IPS DF 6.9 (cell line): Measurements from ENCODE around the gene CLUH.
A peak's percentile ranks its signal among the peaks of the same experiment; 100 is the strongest.

Experiments used
- DNase-seq: peaks from one replicate; pipeline ENCODE4 v3.0.0-alpha.2; 2013; ENCODE audit warnings: low read depth, low spot score
- H3K27ac ChIP-seq: one replicate; pipeline ENCODE4 v1.5.1; 2013; ENCODE audit warnings: low read length, control low read depth
- H3K27me3 ChIP-seq: 2 replicates; pipeline ENCODE4 v1.6.1; 2013; ENCODE audit warnings: mild to moderate bottlenecking, low read length; ENCODE audit not compliant: control insufficient read depth, insufficient read depth
- H3K36me3 ChIP-seq: 2 replicates; pipeline ENCODE4 v1.6.1; 2013; ENCODE audit warnings: low read length; ENCODE audit not compliant: control insufficient read depth, insufficient read depth
- H3K4me1 ChIP-seq: 2 replicates; pipeline ENCODE4 v1.6.1; 2013; ENCODE audit warnings: low read length; ENCODE audit not compliant: control insufficient read depth, insufficient read depth
- H3K4me3 ChIP-seq: 2 replicates; pipeline ENCODE4 v1.5.1; 2013; ENCODE audit warnings: mild to moderate bottlenecking, low read length
- H3K9me3 ChIP-seq: 2 replicates; pipeline ENCODE4 v1.6.1; 2013; ENCODE audit warnings: low read length, inconsistent platforms; ENCODE audit not compliant: control insufficient read depth, insufficient read depth
- WGBS: extraction: QIAGEN DNeasy Blood & Tissue Kit; methylation state at CpG from one replicate; pipeline ENCODE4 v1.1.7; 2013; ENCODE audit warnings: mixed read lengths, missing lambda C conversion rate; ENCODE audit not compliant: insufficient read length, insufficient coverage; 5-methylcytosine and 5-hydroxymethylcytosine counted together

Gene CLUH

GRCh38 chr17:2711608-2712299, at the start of gene CLUH:
TSS of gene CLUH (minus strand) at chr17:2711764. CDS start at chr17:2711661, 103 bp downstream.
- Histone ChIP-seq H3K27ac (no peak within 1 kb of the TSS), H3K9me3 (no peaks in the 10 kb centered on the region), H3K4me1 (peaks cover 6% of the 10 kb centered on the region), H3K4me3 (peak within 1 kb of the TSS; percentile 76; the same call in 1 of the 2 replicates), H3K36me3 (no peaks in the 10 kb centered on the region; the same call in 1 of the 2 replicates), H3K27me3 (no peaks in the 10 kb centered on the region)
- WGBS: no CpG with 5 or more reads among the region's 76 CpGs
- DNase-seq: no peak

- no peak overlapping the region for H3K27ac ChIP-seq
- H3K9me3 ChIP-seq: no peaks in the 10 kb centered on the region
- no peak for DNase-seq
- no peaks in the 10 kb centered on the region for H3K27me3 ChIP-seq
- no CpG with 5 or more reads among the region's 4 CpGs for WGBS
- no peaks in the 10 kb centered on the region for H3K36me3 ChIP-seq
- peaks cover 3% of the 10 kb centered on the region; the same call in 1 of the 2 replicates for H3K4me1 ChIP-seq
- no peak overlapping the region for H3K4me3 ChIP-seq
Observed at GRCh38 chr17:2758870-2759269, 47.3 kb upstream of the CLUH start.

GRCh38 chr17:2755891-2756724, 44.5 kb upstream of the CLUH start:
- Histone ChIP-seq H3K9me3 (no peaks in the 10 kb centered on the region), H3K27ac (no peak overlapping the region), H3K4me1 (peaks cover 5% of the 10 kb centered on the region; the same call in 1 of the 2 replicates), H3K36me3 (no peaks in the 10 kb centered on the region), H3K27me3 (no peaks in the 10 kb centered on the region), H3K4me3 (peak overlapping the region; percentile 53; the same call in 1 of the 2 replicates)
- DNase-seq: no peak
- no CpG with 5 or more reads among the region's 46 CpGs for whole genome bisulfite sequencing

GRCh38 chr17:2751491-2751890, 39.9 kb upstream of the CLUH start:
- WGBS: no CpG with 5 or more reads among the region's 2 CpGs
- Histone ChIP-seq H3K4me1 (peaks cover 2% of the 10 kb centered on the region; the same call in 1 of the 2 replicates), H3K27me3 (no peaks in the 10 kb centered on the region), H3K27ac (no peak overlapping the region), H3K9me3 (no peaks in the 10 kb centered on the region), H3K4me3 (no peak overlapping the region), H3K36me3 (no peaks in the 10 kb centered on the region)
- DNase-seq: no peak

GRCh38 chr17:2750721-2751120, 39.2 kb upstream of the CLUH start:
- no peak overlapping the region for H3K4me3 ChIP-seq
- H3K27ac ChIP-seq: no peak overlapping the region
- no peaks in the 10 kb centered on the region for H3K27me3 ChIP-seq
- no peak for DNase-seq
- peaks cover 2% of the 10 kb centered on the region; the same call in 1 of the 2 replicates for H3K4me1 ChIP-seq
- H3K9me3 ChIP-seq: no peaks in the 10 kb centered on the region
- WGBS: no CpG with 5 or more reads among the region's 2 CpGs
- no peaks in the 10 kb centered on the region for H3K36me3 ChIP-seq

- DNase-seq: peak; percentile 63
Observed at GRCh38 chr17:2749784-2750181, 38.2 kb upstream of the CLUH start.

GRCh38 chr17:2749058-2749783, 37.7 kb upstream of the CLUH start, which contains the start of gene CCDC92B:
TSS of gene CCDC92B (minus strand) at chr17:2749652. CDS start at chr17:2735145, 14,507 bp downstream.
- Histone ChIP-seq H3K9me3 (no peaks in the 10 kb centered on the region), H3K4me1 (peaks cover 2% of the 10 kb centered on the region; the same call in 1 of the 2 replicates), H3K4me3 (peak within 1 kb of the TSS; percentile 65), H3K36me3 (no peaks in the 10 kb centered on the region), H3K27ac (no peak within 1 kb of the TSS), H3K27me3 (no peaks in the 10 kb centered on the region)
- DNase-seq: no peak
- no CpG with 5 or more reads among the region's 76 CpGs for WGBS

More at GRCh38 chr17:2749784-2750181, 38.2 kb upstream of the CLUH start:
- Histone ChIP-seq H3K27ac (no peak overlapping the region), H3K9me3 (no peaks in the 10 kb centered on the region), H3K36me3 (no peaks in the 10 kb centered on the region), H3K4me3 (peak overlapping the region; percentile 31; the same call in 1 of the 2 replicates), H3K27me3 (no peaks in the 10 kb centered on the region), H3K4me1 (peaks cover 2% of the 10 kb centered on the region; the same call in 1 of the 2 replicates)
- no CpG with 5 or more reads among the region's 35 CpGs for WGBS

GRCh38 chr17:2745317-2746037, 33.9 kb upstream of the CLUH start:
- no peaks in the 10 kb centered on the region for H3K4me1 ChIP-seq
- H3K36me3 ChIP-seq: no peaks in the 10 kb centered on the region
- no peaks in the 10 kb centered on the region for H3K9me3 ChIP-seq
- H3K27ac ChIP-seq: no peak overlapping the region
- H3K27me3 ChIP-seq: no peaks in the 10 kb centered on the region
- DNase-seq: no peak
- 100% methylated on average over 1 of the region's 11 CpGs for WGBS
- no peak overlapping the region for H3K4me3 ChIP-seq

GRCh38 chr17:2737693-2738092, 26.1 kb upstream of the CLUH start:
- WGBS: no CpG with 5 or more reads among the region's 15 CpGs
- Histone ChIP-seq H3K4me3 (no peak overlapping the region), H3K27ac (no peak overlapping the region), H3K27me3 (no peaks in the 10 kb centered on the region), H3K36me3 (no peaks in the 10 kb centered on the region), H3K9me3 (no peaks in the 10 kb centered on the region), H3K4me1 (no peaks in the 10 kb centered on the region)
- no peak for DNase-seq
